Left lung (tissue), 10 donors: ENCODE data around the gene CHFR. TPM values are rescaled to one million over a fixed set of nuclear protein-coding genes. Genes with fewer than 3 reads are reported as not detected.
"Not testable (repeated sequence)": the region's sequence is repeated elsewhere in the genome, so short reads cannot be mapped to it uniquely, and the experiment has no call there.

Experiments used
- ATAC-seq: fragments of 200-7000 bp; cut with Tn5 transposase; one replicate; pipeline ENCODE4 v1.9.1; 2020; ENCODE audit warnings: moderate library complexity
- DNase-seq, 4 donors: peaks; one replicate each; pipeline ENCODE4 v3.0.0-alpha.2; 2013 to 2020
- H3K27ac ChIP-seq, 2 donors: fragments of 200-600 bp; sonication (generic) in 1 of 2; one replicate each; pipeline versions ENCODE4 v1.5.0 to v1.8.0; 2020 to 2021
- H3K27me3 ChIP-seq, 2 donors: fragments of 200-600 bp; sonication (generic) in 1 of 2; one replicate each; pipeline versions ENCODE4 v1.5.0 to v1.8.0; 2020 to 2021
- H3K36me3 ChIP-seq, 2 donors: fragments of 200-600 bp; sonication (generic) in 1 of 2; one replicate each; pipeline versions ENCODE4 v1.5.0 to v1.8.0; 2020 to 2021
- H3K4me1 ChIP-seq, 2 donors: fragments of 200-600 bp; one replicate each; pipeline ENCODE4 v1.8.0; 2021
- H3K4me3 ChIP-seq, 2 donors: fragments of 200-600 bp; sonication (generic) in 1 of 2; one replicate each; pipeline versions ENCODE4 v1.5.0 to v1.8.0; 2020 to 2021; ENCODE audit warnings: mild to moderate bottlenecking in 1 of 2
- H3K9me3 ChIP-seq, 2 donors: fragments of 200-600 bp; sonication (generic) in 1 of 2; one replicate each; pipeline versions ENCODE4 v1.5.0 to v1.8.0; 2020 to 2021
- CTCF ChIP-seq, 2 donors: fragments of 200-600 bp; sonication (generic) in 1 of 2; IDR thresholded peaks; one replicate each; pipeline versions ENCODE4 v1.5.0 to v1.8.0; 2021; ENCODE audit warnings: antibody characterized with exemption in 2 of 2
- intact Hi-C, 2 donors: fragments of 100-400 bp; cut with DNase I; formaldehyde crosslinking; loops; one replicate each; pipeline versions ENCODE4 v1.11.2 to v1.14.2; 2022
- polyA plus RNA-seq, 6 donors: library from polyadenylated mRNA; unstranded; fragments of 120-200 nt; gene quantifications; one replicate each; pipeline ENCODE4 v1.2.1, GENCODE V29; 2013; ENCODE audit not compliant: insufficient read length in 6 of 6
- total RNA-seq, 2 donors: library from RNA; stranded (reverse); fragmentation: NEBNext Ultra II Directional; extraction: Animal tissue kit (Norgen Biotek cat#: 25700); gene quantifications; one replicate each; pipeline ENCODE4 v1.2.1, GENCODE V29; 2021
- donor health status: DM: no; HTN: yes; CAD: no.
- donor health status: DM: no; HTN: no; CAD: no.

The CHFR gene
- total and polyA plus RNA-seq, 8 donors, result 21.0 to 62.6 (median 26.4) TPM

- H3K27me3 ChIP-seq, result peaks cover 10 to 54% of the 10 kb centered on the region in 2 donors
- no peaks in the 10 kb centered on the region for H3K36me3 ChIP-seq
- peaks cover 0 to 10% of the 10 kb centered on the region in 2 donors for H3K4me1 ChIP-seq
- peaks cover 0 to 48% of the 10 kb centered on the region in 2 donors for H3K9me3 ChIP-seq
- peak; percentile 54 to 93 (median 74) for DNase-seq
- H3K27ac ChIP-seq, result no peak overlapping the region
- intact Hi-C loops, result no loop called here
- TF ChIP-seq CTCF (IDR thresholded peaks at IDR 0.05), result peak; percentile 76 to 85
- ATAC-seq, result peak; percentile 33
- peak overlapping the region in 1 of 2 donors; percentile 5 for H3K4me3 ChIP-seq
Observed at GRCh38 chr12:132904718-132905328, 17.4 kb upstream of the CHFR start.

- Histone ChIP-seq H3K27ac (no peak overlapping the region), H3K4me1 (no peaks in the 10 kb centered on the region), H3K36me3 (no peaks in the 10 kb centered on the region), H3K9me3 (peaks cover 0 to 29% of the 10 kb centered on the region in 2 donors), H3K4me3 (no peak overlapping the region), H3K27me3 (no peaks in the 10 kb centered on the region)
- TF ChIP-seq CTCF (IDR thresholded peaks at IDR 0.05), result no peak
- intact Hi-C loops, result no loop called here
- DNase-seq, result no peak
- ATAC-seq, result no peak
Observed at GRCh38 chr12:132899033-132899432, 11.6 kb upstream of the CHFR start.

- peaks cover 0 to 16% of the 10 kb centered on the region in 2 donors for H3K4me1 ChIP-seq
- H3K36me3 ChIP-seq, result peaks cover 0 to 11% of the 10 kb centered on the region in 2 donors
- ATAC-seq (no peak), DNase-seq (no peak)
- no peak overlapping the region for H3K4me3 ChIP-seq
- H3K27ac ChIP-seq, result no peak overlapping the region
- TF ChIP-seq CTCF (IDR thresholded peaks at IDR 0.05), result no peak
- intact Hi-C loops, result no loop called here
- no peaks in the 10 kb centered on the region for H3K27me3 ChIP-seq
- no peaks in the 10 kb centered on the region for H3K9me3 ChIP-seq
Observed at GRCh38 chr12:132888852-132889251, 1.4 kb upstream of the CHFR start.

GRCh38 chr12:132886529-132887477 lies 602 bp downstream of the CHFR start:
- H3K27ac ChIP-seq, result peak overlapping the region in 1 of 2 donors; percentile 99
- H3K9me3 ChIP-seq, result no peaks in the 10 kb centered on the region
- peak; percentile 1 for ATAC-seq
- H3K4me1 ChIP-seq, result peaks cover 0 to 16% of the 10 kb centered on the region in 2 donors
- H3K4me3 ChIP-seq, result peak overlapping the region; percentile 77 to 94
- intact Hi-C loops, result no loop called here
- H3K36me3 ChIP-seq, result peaks cover 0 to 26% of the 10 kb centered on the region in 2 donors
- peak in 3 of 4 donors; percentile 9 to 88 (median 34) for DNase-seq
- H3K27me3 ChIP-seq, result no peaks in the 10 kb centered on the region
- no peak for TF ChIP-seq CTCF (IDR thresholded peaks at IDR 0.05)

GRCh38 chr12:132881818-132882217 lies 5.6 kb downstream of the CHFR start:
- TF ChIP-seq CTCF (IDR thresholded peaks at IDR 0.05), result no peak
- no peak for DNase-seq
- intact Hi-C loops, result no loop called here
- H3K4me1 ChIP-seq, result peaks cover 0 to 16% of the 10 kb centered on the region in 2 donors
- H3K9me3 ChIP-seq, result no peaks in the 10 kb centered on the region
- no peak for ATAC-seq
- H3K4me3 ChIP-seq, result no peak overlapping the region
- peaks cover 0 to 69% of the 10 kb centered on the region in 2 donors for H3K36me3 ChIP-seq
- H3K27me3 ChIP-seq, result no peaks in the 10 kb centered on the region
- H3K27ac ChIP-seq, result no peak overlapping the region

- DNase-seq, ATAC-seq, H3K4me3 ChIP-seq, H3K4me1 ChIP-seq, intact Hi-C loops, H3K9me3 ChIP-seq, H3K27ac ChIP-seq, H3K27me3 ChIP-seq: not testable (repeated sequence)
- peaks cover 3 to 100% of the 10 kb centered on the region in 2 donors for H3K36me3 ChIP-seq
Observed at GRCh38 chr12:132874620-132875019, 12.8 kb downstream of the CHFR start.
